Caco-2 (cell line): ENCODE results near the gene SLC25A17. TPM values are rescaled to one million over a fixed set of nuclear protein-coding genes. Genes with fewer than 3 reads are reported as not detected.
"Not testable (repeated sequence)": the region's sequence is repeated elsewhere in the genome, so short reads cannot be mapped to it uniquely, and the experiment has no call there.

Experiments
- BruUV-seq: library from RNA; stranded (reverse); fragments of 400-500 nt; replicated peaks from 2 replicates; lab custom pipeline; 2021; lab: Mats Ljungman, UMichigan
- CTCF ChIA-PET: fragments of 300-600 bp; sonication (Branson Sonifier 250); formaldehyde crosslinking; loops from one replicate; lab custom pipeline; 2022; ENCODE audit warnings: antibody characterized with exemption; lab: Charles Lee
- POLR2A ChIA-PET: fragments of 300-600 bp; sonication (Branson Sonifier 250); formaldehyde crosslinking; loops from one replicate; lab custom pipeline; 2022; ENCODE audit warnings: antibody characterized with exemption; lab: Charles Lee
- DNase-seq, 2 experiments: peaks; one replicate each; pipeline versions ENCODE4 v3.0.0 to v3.0.0-alpha.2; 2020 to 2022
- H3K27me3 ChIP-seq: replicated peaks from 2 replicates; pipeline ENCODE4 v1.6.0; 2011; ENCODE audit warnings: low read length; ENCODE audit not compliant: control insufficient read depth, insufficient read depth
- H3K36me3 ChIP-seq: 2 replicates; pipeline ENCODE4 v1.5.1; 2011; ENCODE audit warnings: low read length; ENCODE audit not compliant: control insufficient read depth, insufficient read depth
- H3K4me1 ChIP-seq: fragments of 250-450 bp; sonication (Bioruptor Pico); 2 replicates; pipeline ENCODE4 v1.5.1; 2020; ENCODE audit warnings: mild to moderate bottlenecking
- H3K4me3 ChIP-seq: 2 replicates; pipeline ENCODE4 v1.5.1; 2011; ENCODE audit warnings: low read depth, mild to moderate bottlenecking, control low read depth, low read length
- H3K9me3 ChIP-seq: fragments of 250-450 bp; sonication (Bioruptor Pico); 2 replicates; pipeline ENCODE4 v1.5.1; 2020; ENCODE audit warnings: mild to moderate bottlenecking, moderate library complexity
- H3K27ac Mint-ChIP-seq: one replicate; pipeline ENCODE4 v1.8.0; 2022; ENCODE audit warnings: mixed read lengths; ENCODE audit not compliant: unreplicated experiment
- H3K27me3 Mint-ChIP-seq: one replicate; pipeline ENCODE4 v1.8.0; 2022; ENCODE audit warnings: mixed read lengths; ENCODE audit not compliant: insufficient read depth, unreplicated experiment
- H3K36me3 Mint-ChIP-seq: one replicate; pipeline ENCODE4 v1.8.0; 2022; ENCODE audit warnings: mild to moderate bottlenecking, mixed read lengths; ENCODE audit not compliant: insufficient read depth, unreplicated experiment
- H3K4me1 Mint-ChIP-seq: one replicate; pipeline ENCODE4 v1.8.0; 2022; ENCODE audit warnings: low read depth, mixed read lengths; ENCODE audit not compliant: unreplicated experiment
- H3K4me3 Mint-ChIP-seq: one replicate; pipeline ENCODE4 v1.8.0; 2022; ENCODE audit warnings: mild to moderate bottlenecking, moderate library complexity, mixed read lengths; ENCODE audit not compliant: unreplicated experiment
- H3K9me3 Mint-ChIP-seq: one replicate; pipeline ENCODE4 v1.8.0; 2022; ENCODE audit warnings: mixed read lengths; ENCODE audit not compliant: unreplicated experiment
- intact Hi-C: fragments of 100-400 bp; cut with micrococcal nuclease; formaldehyde crosslinking; loops from one replicate; pipeline ENCODE4 v1.10.0; 2022; ENCODE audit not compliant: unreplicated experiment
- microRNA-seq: library from miRNA; unstranded; fragments of <30 nt; microRNA quantifications from one replicate; pipeline ENCODE4 v1.2.0, GENCODE V29; 2022
- total RNA-seq: library from RNA; stranded (reverse); gene quantifications from 2 replicates; pipeline ENCODE4 v1.2.3, GENCODE V29; 2022
- TF ChIP-seq, protein P1 (sequence below), 2 experiments: fragments of 200-600 bp in 1 of 2; IDR thresholded peaks; 1 replicate in 1 of 2; 2 replicates in 1 of 2; pipeline versions ENCODE4 v1.5.1 to v1.8.0; 2011 to 2022; ENCODE audit warnings: antibody characterized with exemption in 1 of 2, control low read depth in 1 of 2, inconsistent platforms in 1 of 2, low read depth in 1 of 2, low read length in 1 of 2, mild to moderate bottlenecking in 1 of 2, moderate library complexity in 1 of 2; ENCODE audit not compliant: insufficient read depth in 1 of 2, severe bottlenecking in 1 of 2, unreplicated experiment in 1 of 2

The SLC25A17 gene
- total RNA-seq, 1 experiment from 2014 or later, result 23.1 TPM

DNA sequence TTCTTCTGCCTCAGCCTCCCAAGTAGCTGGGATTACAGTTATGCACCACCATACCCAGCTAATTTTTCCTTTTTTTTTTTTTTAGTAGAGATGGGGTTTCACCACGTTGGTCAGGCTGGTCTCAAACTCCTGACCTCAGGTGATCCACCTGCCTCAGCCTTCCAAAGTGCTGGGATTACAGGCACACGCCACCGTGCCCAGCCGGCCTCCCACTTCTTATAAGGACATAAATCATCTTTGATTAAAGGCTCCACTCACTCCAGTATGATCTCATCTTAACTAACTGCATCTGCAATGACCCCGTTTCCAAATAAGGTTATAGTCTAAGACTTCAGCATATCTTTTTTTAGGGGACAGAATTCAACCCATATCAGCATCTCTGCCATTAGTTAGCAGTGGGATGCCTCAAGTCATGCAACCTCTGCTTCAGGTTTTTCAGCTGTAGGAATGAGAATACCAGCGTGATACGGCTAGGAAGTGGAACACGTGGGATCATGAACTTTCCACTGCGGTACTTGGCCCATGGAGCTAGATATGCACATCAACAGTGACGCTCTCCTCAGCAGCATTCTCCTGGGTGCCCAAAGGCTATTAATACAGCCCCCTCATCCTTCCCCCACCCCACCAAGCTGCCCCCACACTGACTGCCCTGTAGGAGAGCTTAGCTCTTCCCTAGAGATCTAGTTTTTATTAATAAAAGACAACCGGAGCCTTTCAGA lies 98.4 kb downstream of the SLC25A17 start:
- H3K27me3 Mint-ChIP-seq, result no peaks in the 10 kb centered on the region
- ChIA-PET CTCF (no interaction called here), POLR2A (no interaction called here)
- TF ChIP-seq, protein P1, sequence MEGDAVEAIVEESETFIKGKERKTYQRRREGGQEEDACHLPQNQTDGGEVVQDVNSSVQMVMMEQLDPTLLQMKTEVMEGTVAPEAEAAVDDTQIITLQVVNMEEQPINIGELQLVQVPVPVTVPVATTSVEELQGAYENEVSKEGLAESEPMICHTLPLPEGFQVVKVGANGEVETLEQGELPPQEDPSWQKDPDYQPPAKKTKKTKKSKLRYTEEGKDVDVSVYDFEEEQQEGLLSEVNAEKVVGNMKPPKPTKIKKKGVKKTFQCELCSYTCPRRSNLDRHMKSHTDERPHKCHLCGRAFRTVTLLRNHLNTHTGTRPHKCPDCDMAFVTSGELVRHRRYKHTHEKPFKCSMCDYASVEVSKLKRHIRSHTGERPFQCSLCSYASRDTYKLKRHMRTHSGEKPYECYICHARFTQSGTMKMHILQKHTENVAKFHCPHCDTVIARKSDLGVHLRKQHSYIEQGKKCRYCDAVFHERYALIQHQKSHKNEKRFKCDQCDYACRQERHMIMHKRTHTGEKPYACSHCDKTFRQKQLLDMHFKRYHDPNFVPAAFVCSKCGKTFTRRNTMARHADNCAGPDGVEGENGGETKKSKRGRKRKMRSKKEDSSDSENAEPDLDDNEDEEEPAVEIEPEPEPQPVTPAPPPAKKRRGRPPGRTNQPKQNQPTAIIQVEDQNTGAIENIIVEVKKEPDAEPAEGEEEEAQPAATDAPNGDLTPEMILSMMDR (IDR thresholded peaks at IDR 0.05; ENCODE audit: insufficient read depth in 1 of 2, low read depth in 1 of 2, low read length in 1 of 2, severe bottlenecking in 1 of 2, unreplicated experiment in 1 of 2), result no peak
- H3K4me3 ChIP-seq, result no peak overlapping the region
- H3K4me1 Mint-ChIP-seq, result peaks cover 6% of the 10 kb centered on the region
- H3K9me3 Mint-ChIP-seq, result no peaks in the 10 kb centered on the region
- H3K4me3 Mint-ChIP-seq, result no peak overlapping the region
- no peak overlapping the region for H3K27ac Mint-ChIP-seq
- no peaks in the 10 kb centered on the region for H3K9me3 ChIP-seq
- BruUV-seq, result no TSS peak
- intact Hi-C loops, result no loop called here
- no peak for DNase-seq
- H3K4me1 ChIP-seq, result no peaks in the 10 kb centered on the region
- no peaks in the 10 kb centered on the region for H3K36me3 ChIP-seq
- no peaks in the 10 kb centered on the region for H3K36me3 Mint-ChIP-seq
- H3K27me3 ChIP-seq, result no peaks in the 10 kb centered on the region

- intact Hi-C loops, H3K27me3 ChIP-seq, POLR2A ChIA-PET, H3K27ac Mint-ChIP-seq, H3K9me3 Mint-ChIP-seq, H3K4me1 ChIP-seq, H3K4me1 Mint-ChIP-seq, BruUV-seq, H3K4me3 Mint-ChIP-seq, H3K36me3 Mint-ChIP-seq, H3K4me3 ChIP-seq, H3K36me3 ChIP-seq, CTCF ChIA-PET, H3K9me3 ChIP-seq, H3K27me3 Mint-ChIP-seq, DNase-seq: not testable (repeated sequence)
Measured at GRCh38 chr22:40720156-40720537, 99.0 kb downstream of the SLC25A17 start.

Small RNA genes lying within 50 kb of the gene (microRNA-seq; reads per million reads assigned to microRNA genes)
- not detected for gene MIR4766

Other genes starting within 250 kb of the SLC25A17 start
- gene MRTFA, start 182.6 kb downstream of the SLC25A17 start, total RNA-seq, result 38.7 and 44.8 TPM in 2 replicates
- not detected in 2 replicates for gene MCHR1, start 139.9 kb downstream of the SLC25A17 start, total RNA-seq
- 364 and 385 TPM in 2 replicates for gene ST13, start 37.3 kb upstream of the SLC25A17 start, total RNA-seq
- 32.4 and 35.4 TPM in 2 replicates for gene XPNPEP3, start 37.8 kb upstream of the SLC25A17 start, total RNA-seq
- not detected in 2 replicates for gene DNAJB7, start 42.8 kb upstream of the SLC25A17 start, total RNA-seq
- 69.1 and 70.0 TPM in 2 replicates for gene RBX1, start 132.0 kb upstream of the SLC25A17 start, total RNA-seq